Smooth muscle cell (in vitro differentiated cells): ENCODE data around the gene PAMR1. TPM values are rescaled to one million over a fixed set of nuclear protein-coding genes. Genes with fewer than 3 reads are reported as not detected.

ENCODE experiments used
- DNase-seq: peaks from one replicate; lab custom pipeline; 2025; ENCODE audit not compliant: unreplicated experiment; lab: John Stamatoyannopoulos, UW
- H2AFZ ChIP-seq: fragments of 200-600 bp; sonication (generic); 2 replicates; pipeline ENCODE4 v1.6.0; 2016; ENCODE audit warnings: antibody characterized with exemption, low read depth, mild to moderate bottlenecking
- H3F3A ChIP-seq: fragments of 200-600 bp; sonication (generic); 2 replicates; pipeline ENCODE4 v1.6.0; 2017; ENCODE audit warnings: antibody characterized with exemption, low read depth
- H3K27ac ChIP-seq: fragments of 200-600 bp; sonication (generic); 2 replicates; pipeline ENCODE4 v1.5.1; 2016; ENCODE audit warnings: low read depth, mild to moderate bottlenecking
- H3K27me3 ChIP-seq: fragments of 200-600 bp; sonication (generic); 2 replicates; pipeline ENCODE4 v1.6.1; 2016; ENCODE audit warnings: low read depth, mild to moderate bottlenecking
- H3K36me3 ChIP-seq: fragments of 200-600 bp; sonication (generic); 2 replicates; pipeline ENCODE4 v1.5.1; 2016; ENCODE audit warnings: low read depth
- H3K4me1 ChIP-seq: fragments of 200-600 bp; sonication (generic); 2 replicates; pipeline ENCODE4 v1.5.1; 2016; ENCODE audit warnings: low read depth
- H3K4me2 ChIP-seq: fragments of 200-600 bp; sonication (generic); 2 replicates; pipeline ENCODE4 v1.6.0; 2016; ENCODE audit warnings: mild to moderate bottlenecking
- H3K4me3 ChIP-seq: fragments of 200-600 bp; sonication (generic); 2 replicates; pipeline ENCODE4 v1.5.1; 2016; ENCODE audit warnings: mild to moderate bottlenecking
- H3K79me2 ChIP-seq: fragments of 200-600 bp; sonication (generic); 2 replicates; pipeline ENCODE4 v1.6.0; 2016; ENCODE audit warnings: low read depth, mild to moderate bottlenecking
- H3K9ac ChIP-seq: fragments of 200-600 bp; sonication (generic); 2 replicates; pipeline ENCODE4 v1.6.0; 2016; ENCODE audit warnings: low read depth
- H3K9me3 ChIP-seq: fragments of 200-600 bp; sonication (generic); replicated peaks from 2 replicates; pipeline ENCODE4 v1.5.1; 2016; ENCODE audit warnings: low read depth
- H4K20me1 ChIP-seq: fragments of 200-600 bp; sonication (generic); 2 replicates; pipeline ENCODE4 v1.6.0; 2016; ENCODE audit warnings: low read depth
- CTCF ChIP-seq: fragments of 200-600 bp; sonication (generic); IDR thresholded peaks from 2 replicates; pipeline ENCODE4 v1.5.1; 2017; ENCODE audit warnings: borderline replicate concordance, mild to moderate bottlenecking, antibody characterized with exemption; ENCODE audit not compliant: insufficient read depth, poor library complexity, severe bottlenecking
- WGBS: methylation state at CpG from one replicate; pipeline ENCODE4 v1.1.7; 2016; ENCODE audit warnings: low lambda C conversion rate; 5-methylcytosine and 5-hydroxymethylcytosine counted together
- polyA plus RNA-seq: library from polyadenylated mRNA; unstranded; fragments of >200 nt; fragmentation: Nextera tagmentation; extraction: Ambion mirVana; gene quantifications from 2 replicates; pipeline ENCODE4 v1.2.1, GENCODE V29; 2016
- total RNA-seq: library from RNA; depleted of rRNA; stranded (reverse); fragments of >200 nt; gene quantifications from 2 replicates; pipeline ENCODE4 v1.2.3, GENCODE V29; 2014

Gene PAMR1
- total and polyA plus RNA-seq, 2 experiments from 2014 or later = 87.7 to 128 TPM

DNA sequence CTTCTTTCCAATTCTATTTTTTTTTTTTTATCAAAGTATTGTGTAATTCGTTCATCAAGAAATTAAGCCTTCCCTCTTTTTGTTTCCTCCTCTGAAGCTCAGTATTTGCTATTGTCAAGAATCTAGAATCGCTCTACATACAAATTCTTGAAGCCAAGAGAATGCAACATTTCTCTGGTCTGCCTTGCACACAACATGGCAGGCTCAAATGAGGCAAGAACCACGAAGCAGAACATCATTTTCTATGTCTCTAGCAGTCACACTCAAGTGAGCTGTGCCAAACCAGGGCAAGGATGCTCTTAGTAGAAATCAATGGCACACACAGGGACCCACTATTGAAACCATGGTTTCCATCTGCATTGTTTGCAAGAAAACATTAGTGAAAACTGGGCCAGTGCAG lies 59.4 kb downstream of the PAMR1 start:
- Histone ChIP-seq H3K36me3 (no peaks in the 10 kb centered on the region), H3K4me1 (no peaks in the 10 kb centered on the region), H3K4me2 (no peak overlapping the region), H2AFZ (no peak overlapping the region), H3K79me2 (no peaks in the 10 kb centered on the region), H3F3A (no peaks in the 10 kb centered on the region), H3K9ac (no peak overlapping the region), H4K20me1 (no peaks in the 10 kb centered on the region), H3K9me3 (no peaks in the 10 kb centered on the region), H3K27me3 (no peaks in the 10 kb centered on the region), H3K27ac (no peak overlapping the region), H3K4me3 (no peak overlapping the region)
- TF ChIP-seq CTCF = no peak
- 94% methylated on average over 3 of the region's 3 CpGs for WGBS
- DNase-seq = no peak

DNA sequence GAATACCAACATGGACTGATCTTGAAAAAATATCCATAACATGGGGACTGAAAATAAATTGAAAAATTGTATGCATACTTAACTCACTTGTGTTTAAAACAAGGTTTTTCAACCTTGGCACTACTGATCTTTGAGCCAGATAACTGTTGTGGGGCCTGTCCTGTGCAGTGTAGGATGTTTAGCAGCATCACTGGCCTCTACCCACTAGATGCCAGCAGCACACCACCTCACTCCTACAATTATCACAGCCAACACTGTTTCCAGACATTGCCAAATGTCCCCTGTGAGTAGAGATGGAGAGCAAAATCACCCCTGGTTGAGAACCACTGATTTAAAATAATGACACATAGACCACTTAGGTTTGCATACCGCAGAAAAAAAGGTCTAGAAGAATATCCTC lies 61.1 kb downstream of the PAMR1 start:
- TF ChIP-seq CTCF = peak; percentile 27
- DNase-seq = no peak
- WGBS = 80% methylated on average over 1 of the region's 1 CpG

DNA sequence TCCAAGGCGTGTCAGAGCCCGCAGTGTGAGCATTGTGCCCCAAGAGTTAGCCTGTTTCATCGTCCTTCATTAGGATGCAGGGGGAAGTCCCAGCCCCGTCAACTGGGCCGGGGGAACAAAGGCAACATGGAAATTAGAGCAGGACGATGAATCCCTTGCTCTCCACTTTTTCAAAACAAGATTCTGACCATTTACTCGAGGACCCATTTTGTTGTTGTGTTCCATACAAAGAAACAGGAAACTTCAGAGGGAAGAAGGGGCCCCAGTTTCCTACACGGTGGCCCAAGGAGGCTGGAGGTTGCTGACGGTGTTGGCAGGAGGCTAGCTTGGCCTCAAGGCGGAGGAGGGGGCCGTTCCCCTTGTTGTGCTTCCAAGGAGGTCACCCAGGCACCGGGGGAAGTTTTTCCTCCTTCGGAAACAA lies 62.1 kb downstream of the PAMR1 start:
- H3K9ac ChIP-seq = no peak overlapping the region
- H3F3A ChIP-seq = no peaks in the 10 kb centered on the region
- H3K9me3 ChIP-seq = no peaks in the 10 kb centered on the region
- no peaks in the 10 kb centered on the region for H3K27me3 ChIP-seq
- no peak for TF ChIP-seq CTCF
- H4K20me1 ChIP-seq = no peaks in the 10 kb centered on the region
- DNase-seq = no peak
- no peaks in the 10 kb centered on the region for H3K79me2 ChIP-seq
- H3K27ac ChIP-seq = no peak overlapping the region
- H2AFZ ChIP-seq = no peak overlapping the region
- H3K4me3 ChIP-seq = no peak overlapping the region
- no peaks in the 10 kb centered on the region for H3K4me1 ChIP-seq
- H3K36me3 ChIP-seq = no peaks in the 10 kb centered on the region
- no peak overlapping the region for H3K4me2 ChIP-seq
- 89% methylated on average over 13 of the region's 13 CpGs for WGBS

More for the DNA sequence above, 61.1 kb downstream of the PAMR1 start:
- H3K4me2 ChIP-seq = no peak overlapping the region
- H3K9ac ChIP-seq = no peak overlapping the region
- no peaks in the 10 kb centered on the region for H3K79me2 ChIP-seq
- H3K27me3 ChIP-seq = no peaks in the 10 kb centered on the region
- no peak overlapping the region for H3K4me3 ChIP-seq
- no peaks in the 10 kb centered on the region for H3K4me1 ChIP-seq
- no peaks in the 10 kb centered on the region for H4K20me1 ChIP-seq
- no peak overlapping the region for H3K27ac ChIP-seq
- no peaks in the 10 kb centered on the region for H3F3A ChIP-seq
- no peak overlapping the region for H2AFZ ChIP-seq
- H3K9me3 ChIP-seq = no peaks in the 10 kb centered on the region
- H3K36me3 ChIP-seq = no peaks in the 10 kb centered on the region

DNA sequence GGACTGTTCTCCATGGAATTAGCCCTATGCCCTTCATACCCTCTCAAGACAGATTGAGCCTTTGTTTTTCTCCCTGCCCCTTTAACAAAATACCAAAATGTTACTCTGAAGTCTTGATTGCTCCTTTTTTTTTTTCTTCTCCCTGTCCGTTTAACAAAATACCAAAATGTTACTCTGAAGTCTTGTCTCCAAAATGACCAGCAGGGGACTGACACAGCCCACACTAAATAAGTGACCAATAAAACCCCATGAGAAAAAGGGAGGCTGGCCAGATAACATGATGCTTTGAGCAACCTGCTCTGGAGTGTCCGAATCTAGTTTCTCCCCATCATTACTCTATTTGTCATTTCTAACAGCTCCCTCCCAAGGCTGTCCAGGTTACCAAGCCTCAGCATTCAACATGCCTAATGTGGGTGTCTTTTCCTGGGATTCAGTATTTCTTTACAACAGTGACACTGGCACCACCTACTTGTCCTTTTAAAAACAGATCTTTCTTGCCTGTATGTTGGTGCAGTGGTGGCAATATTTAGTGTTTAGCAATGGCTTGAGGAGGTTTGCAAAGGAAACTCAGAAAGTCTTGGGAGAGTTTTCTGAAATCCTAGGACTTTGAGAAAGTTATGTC lies 63.4 kb downstream of the PAMR1 start:
- Histone ChIP-seq H3K9me3 (no peaks in the 10 kb centered on the region), H2AFZ (no peak overlapping the region), H3K4me1 (no peaks in the 10 kb centered on the region), H3K79me2 (no peaks in the 10 kb centered on the region), H3K27ac (no peak overlapping the region), H3K4me3 (no peak overlapping the region), H3K27me3 (no peaks in the 10 kb centered on the region), H4K20me1 (no peaks in the 10 kb centered on the region), H3K36me3 (no peaks in the 10 kb centered on the region), H3K9ac (no peak overlapping the region), H3F3A (no peaks in the 10 kb centered on the region), H3K4me2 (no peak overlapping the region)
- no peak for DNase-seq
- no peak for TF ChIP-seq CTCF
- 72% methylated on average over 2 of the region's 2 CpGs for WGBS
